Liver (tissue), 9 donors: Measurements from ENCODE around the gene FAM83G. TPM values are rescaled to one million over a fixed set of nuclear protein-coding genes. Genes with fewer than 3 reads are reported as not detected.

ENCODE experiments used
- DNase-seq: peaks from one replicate; pipeline ENCODE4 v3.0.0-alpha.2; 2017; ENCODE audit warnings: low spot score
- H3K27ac ChIP-seq, 2 donors: one replicate each; pipeline ENCODE4 v1.7.0; 2013; ENCODE audit warnings: inconsistent platforms in 2 of 2, low read length in 2 of 2, control low read depth in 1 of 2, low read depth in 1 of 2, mild to moderate bottlenecking in 1 of 2
- H3K27me3 ChIP-seq, 4 donors: one replicate each; pipeline versions ENCODE4 v1.6.1 to v1.7.0; 2013; ENCODE audit warnings: low read length in 3 of 4, inconsistent platforms in 1 of 4, mild to moderate bottlenecking in 1 of 4, moderate library complexity in 1 of 4; ENCODE audit not compliant: control insufficient read depth in 4 of 4, insufficient read depth in 4 of 4
- H3K36me3 ChIP-seq, 4 donors: one replicate each; pipeline versions ENCODE4 v1.6.1 to v1.7.0; 2013; ENCODE audit warnings: low read length in 3 of 4, mild to moderate bottlenecking in 3 of 4, low read depth in 1 of 4, moderate library complexity in 1 of 4; ENCODE audit not compliant: control insufficient read depth in 4 of 4, insufficient read depth in 3 of 4
- H3K4me1 ChIP-seq, 4 donors: one replicate each; pipeline versions ENCODE4 v1.6.1 to v1.7.0; 2013; ENCODE audit warnings: low read length in 3 of 4, mild to moderate bottlenecking in 3 of 4, moderate library complexity in 1 of 4; ENCODE audit not compliant: control insufficient read depth in 4 of 4, insufficient read depth in 4 of 4
- H3K4me3 ChIP-seq, 3 donors: one replicate each; pipeline versions ENCODE4 v1.6.1 to v1.7.0; 2013; ENCODE audit warnings: low read length in 3 of 3, control low read depth in 1 of 3, low read depth in 1 of 3, mild to moderate bottlenecking in 1 of 3
- H3K9ac ChIP-seq, 2 donors: one replicate each; pipeline ENCODE4 v1.7.0; 2013; ENCODE audit warnings: low read length in 2 of 2, mild to moderate bottlenecking in 2 of 2, moderate library complexity in 2 of 2, control low read depth in 1 of 2, low read depth in 1 of 2
- H3K9me3 ChIP-seq, 4 donors: one replicate each; pipeline versions ENCODE4 v1.6.1 to v1.7.0; 2013; ENCODE audit warnings: low read length in 3 of 4; ENCODE audit not compliant: control insufficient read depth in 4 of 4
- ATF3 ChIP-seq: IDR thresholded peaks from 2 replicates; pipeline ENCODE4 v1.6.1; 2016; ENCODE audit warnings: antibody characterized with exemption
- EGR1 ChIP-seq, 2 donors: IDR thresholded peaks; 2 replicates each; pipeline ENCODE4 v1.6.1; 2016 to 2018; ENCODE audit warnings: antibody characterized with exemption in 2 of 2, low read depth in 2 of 2
- FOXA1 ChIP-seq: IDR thresholded peaks from 2 replicates; pipeline ENCODE4 v1.6.1; 2016; ENCODE audit warnings: antibody characterized with exemption
- FOXA2 ChIP-seq: IDR thresholded peaks from 2 replicates; pipeline ENCODE4 v1.6.1; 2016; ENCODE audit warnings: antibody characterized with exemption
- GABPA ChIP-seq, 2 donors: IDR thresholded peaks in 1 of 2; conservative IDR thresholded peaks in 1 of 2; 2 replicates each; pipeline ENCODE4 v1.6.1; 2016; ENCODE audit warnings: antibody characterized with exemption in 2 of 2, mild to moderate bottlenecking in 1 of 2, moderate library complexity in 1 of 2
- HNF4A ChIP-seq, 2 donors: conservative IDR thresholded peaks; 2 replicates each; pipeline ENCODE4 v1.6.1; 2016; ENCODE audit warnings: antibody characterized with exemption in 2 of 2, mild to moderate bottlenecking in 2 of 2
- JUND ChIP-seq, 2 donors: IDR thresholded peaks; 2 replicates each; pipeline ENCODE4 v1.6.1; 2016; ENCODE audit warnings: antibody characterized with exemption in 2 of 2
- NR2F2 ChIP-seq: IDR thresholded peaks from 2 replicates; pipeline ENCODE4 v1.6.1; 2016; ENCODE audit warnings: antibody characterized with exemption
- RAD21 ChIP-seq, 2 donors: IDR thresholded peaks; 2 replicates each; pipeline ENCODE4 v1.6.1; 2016; ENCODE audit warnings: antibody characterized with exemption in 2 of 2, mild to moderate bottlenecking in 2 of 2
- RXRA ChIP-seq, 2 donors: IDR thresholded peaks; 2 replicates each; pipeline ENCODE4 v1.6.1; 2017 to 2018; ENCODE audit warnings: antibody characterized with exemption in 2 of 2, mild to moderate bottlenecking in 1 of 2
- SP1 ChIP-seq: IDR thresholded peaks from 2 replicates; pipeline ENCODE4 v1.6.1; 2018; ENCODE audit warnings: antibody characterized with exemption, mild to moderate bottlenecking
- TAF1 ChIP-seq: conservative IDR thresholded peaks from 2 replicates; pipeline ENCODE4 v1.6.1; 2016; ENCODE audit warnings: antibody characterized with exemption, mild to moderate bottlenecking
- YY1 ChIP-seq: IDR thresholded peaks from 2 replicates; pipeline ENCODE4 v1.6.1; 2016; ENCODE audit warnings: antibody characterized with exemption, mild to moderate bottlenecking
- WGBS: extraction: QIAGEN DNeasy Blood & Tissue Kit; methylation state at CpG from one replicate; pipeline ENCODE4 v1.1.7; 2013; 5-methylcytosine and 5-hydroxymethylcytosine counted together
- polyA plus RNA-seq, 2 donors: library from polyadenylated mRNA; stranded (reverse) in 1 of 2; unstranded in 1 of 2; fragments of 200-250 nt in 1 of 2; fragments of >200 nt in 1 of 2; fragmentation: Nextera tagmentation in 1 of 2; extraction: Ambion mirVana in 1 of 2; gene quantifications; one replicate each; pipeline versions ENCODE4 v1.2.1 to v1.2.3, GENCODE V29; 2013 to 2015
- total RNA-seq, 2 donors: library from RNA; depleted of rRNA; stranded (reverse); fragments of >200 nt; gene quantifications; one replicate each; pipeline ENCODE4 v1.2.3, GENCODE V29; 2014
- TF ChIP-seq, protein P1 (sequence below): IDR thresholded peaks from 2 replicates; pipeline ENCODE4 v1.6.1; 2016; ENCODE audit warnings: antibody characterized with exemption, mild to moderate bottlenecking
- TF ChIP-seq, protein P2 (sequence below): IDR thresholded peaks from 2 replicates; pipeline ENCODE4 v1.6.1; 2016; ENCODE audit warnings: antibody characterized with exemption
- TF ChIP-seq, protein P3 (sequence below): fragments of 150-350 bp; IDR thresholded peaks from 2 replicates; pipeline ENCODE4 v1.5.1; 2017; ENCODE audit warnings: improper control_type of control experiment, low read depth, low read length; ENCODE audit not compliant: missing input control
- donor health status: healthy.
- donor health status: healthy.
- donor health status: healthy.
- donor health status: healthy.
- donor health status: healthy.

Gene FAM83G
- total and polyA plus RNA-seq, 4 donors, result 5.2 to 25.0 (median 11.5) TPM

DNA sequence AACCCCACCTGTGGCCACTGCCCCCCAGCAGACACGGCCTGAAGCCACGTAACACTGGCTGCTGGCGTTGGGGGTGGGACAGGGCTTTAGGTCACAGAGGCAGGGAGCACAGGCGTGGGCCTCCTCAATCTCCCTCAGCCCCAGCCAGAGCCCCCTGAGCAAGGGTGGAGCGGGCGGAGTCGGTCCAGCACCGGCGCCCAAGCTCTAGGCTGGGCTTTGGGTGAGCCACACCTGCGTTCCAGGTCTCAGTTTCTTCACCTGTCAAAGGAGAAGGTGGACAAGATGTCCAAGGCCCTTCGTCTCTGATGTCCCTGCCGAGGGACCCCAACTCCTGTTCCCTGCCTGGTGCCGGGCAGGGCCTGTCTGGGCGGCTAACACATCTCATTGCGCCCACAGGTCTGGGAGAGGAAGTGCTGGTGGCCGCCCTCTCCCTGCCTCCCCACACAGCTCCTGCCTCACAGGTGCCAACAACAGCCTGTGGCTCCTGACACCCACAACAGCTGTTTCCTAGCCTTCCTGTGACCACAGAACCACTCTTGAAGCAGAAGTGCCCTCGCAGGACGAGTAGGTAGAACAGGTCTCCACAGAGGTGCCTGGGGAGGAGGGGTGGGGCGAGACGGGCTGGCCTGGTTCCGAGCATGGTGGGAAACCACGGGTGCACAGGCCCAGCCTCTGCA is 12.0 kb downstream of the FAM83G start:
- Histone ChIP-seq H3K36me3 (no peaks in the 10 kb centered on the region), H3K4me1 (peaks cover 16 to 68% (median 52%) of the 10 kb centered on the region in 4 donors), H3K27ac (no peak overlapping the region), H3K27me3 (no peaks in the 10 kb centered on the region), H3K4me3 (no peak overlapping the region), H3K9me3 (no peaks in the 10 kb centered on the region), H3K9ac (no peak overlapping the region)
- DNase-seq, result no peak
- 84% methylated on average over 22 of the region's 22 CpGs for WGBS
- no peak for TF ChIP-seq JUND (IDR thresholded peaks at IDR 0.05)

DNA sequence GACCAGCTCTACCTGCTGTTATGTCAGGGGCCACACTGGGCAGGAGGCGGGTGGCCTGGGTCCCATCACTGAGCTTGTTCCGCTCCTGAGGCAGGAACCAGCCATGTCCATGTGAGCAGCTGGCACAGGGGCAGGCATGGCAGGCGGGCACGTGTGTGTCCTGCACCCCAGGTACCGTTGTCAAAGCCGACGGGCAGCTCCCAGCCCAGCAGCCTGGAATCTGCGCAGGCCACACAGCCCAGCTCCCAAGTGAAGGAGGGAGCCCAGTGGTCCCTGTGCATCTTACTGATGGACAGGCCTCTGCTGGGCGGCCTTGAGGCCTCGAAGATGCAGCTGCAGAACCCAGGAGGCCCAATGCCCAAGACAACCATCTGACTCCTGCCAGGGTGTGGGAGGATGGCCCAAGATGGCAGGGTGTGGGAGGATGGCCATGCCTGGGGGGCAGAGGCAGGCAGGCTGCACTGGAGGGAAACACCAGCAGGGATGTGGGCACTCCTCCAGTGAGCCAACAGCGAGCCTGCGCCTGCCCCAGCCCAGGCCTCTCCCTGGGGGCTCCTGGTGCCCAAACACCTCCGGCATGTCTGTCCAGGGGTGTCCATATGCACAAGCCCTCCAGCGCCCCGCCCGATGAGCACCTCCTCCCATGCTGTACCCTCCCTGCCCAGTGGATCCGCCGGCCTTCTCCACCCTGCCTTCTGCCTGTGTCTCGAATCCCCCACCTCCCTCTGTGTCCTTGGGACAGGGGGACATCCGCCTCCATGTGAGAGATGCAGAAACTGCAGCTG is 12.8 kb downstream of the FAM83G start:
- Histone ChIP-seq H3K27ac (no peak overlapping the region), H3K4me1 (peaks cover 21 to 74% (median 57%) of the 10 kb centered on the region in 4 donors), H3K4me3 (no peak overlapping the region), H3K9ac (no peak overlapping the region), H3K36me3 (peaks cover 0 to 3% (median 0%) of the 10 kb centered on the region in 4 donors), H3K27me3 (no peaks in the 10 kb centered on the region), H3K9me3 (no peaks in the 10 kb centered on the region)
- 94% methylated on average over 20 of the region's 20 CpGs for WGBS
- TF ChIP-seq FOXA1 (no peak), RAD21 (IDR thresholded peaks at IDR 0.05) (no peak), JUND (IDR thresholded peaks at IDR 0.05) (no peak), GABPA (IDR thresholded peaks at IDR 0.05 in 1 of 2, conservative IDR thresholded peaks at IDR 0.05 in 1 of 2) (no peak), NR2F2 (no peak)
- TF ChIP-seq, protein P1, sequence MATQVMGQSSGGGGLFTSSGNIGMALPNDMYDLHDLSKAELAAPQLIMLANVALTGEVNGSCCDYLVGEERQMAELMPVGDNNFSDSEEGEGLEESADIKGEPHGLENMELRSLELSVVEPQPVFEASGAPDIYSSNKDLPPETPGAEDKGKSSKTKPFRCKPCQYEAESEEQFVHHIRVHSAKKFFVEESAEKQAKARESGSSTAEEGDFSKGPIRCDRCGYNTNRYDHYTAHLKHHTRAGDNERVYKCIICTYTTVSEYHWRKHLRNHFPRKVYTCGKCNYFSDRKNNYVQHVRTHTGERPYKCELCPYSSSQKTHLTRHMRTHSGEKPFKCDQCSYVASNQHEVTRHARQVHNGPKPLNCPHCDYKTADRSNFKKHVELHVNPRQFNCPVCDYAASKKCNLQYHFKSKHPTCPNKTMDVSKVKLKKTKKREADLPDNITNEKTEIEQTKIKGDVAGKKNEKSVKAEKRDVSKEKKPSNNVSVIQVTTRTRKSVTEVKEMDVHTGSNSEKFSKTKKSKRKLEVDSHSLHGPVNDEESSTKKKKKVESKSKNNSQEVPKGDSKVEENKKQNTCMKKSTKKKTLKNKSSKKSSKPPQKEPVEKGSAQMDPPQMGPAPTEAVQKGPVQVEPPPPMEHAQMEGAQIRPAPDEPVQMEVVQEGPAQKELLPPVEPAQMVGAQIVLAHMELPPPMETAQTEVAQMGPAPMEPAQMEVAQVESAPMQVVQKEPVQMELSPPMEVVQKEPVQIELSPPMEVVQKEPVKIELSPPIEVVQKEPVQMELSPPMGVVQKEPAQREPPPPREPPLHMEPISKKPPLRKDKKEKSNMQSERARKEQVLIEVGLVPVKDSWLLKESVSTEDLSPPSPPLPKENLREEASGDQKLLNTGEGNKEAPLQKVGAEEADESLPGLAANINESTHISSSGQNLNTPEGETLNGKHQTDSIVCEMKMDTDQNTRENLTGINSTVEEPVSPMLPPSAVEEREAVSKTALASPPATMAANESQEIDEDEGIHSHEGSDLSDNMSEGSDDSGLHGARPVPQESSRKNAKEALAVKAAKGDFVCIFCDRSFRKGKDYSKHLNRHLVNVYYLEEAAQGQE, result no peak
- TF ChIP-seq, protein P2, sequence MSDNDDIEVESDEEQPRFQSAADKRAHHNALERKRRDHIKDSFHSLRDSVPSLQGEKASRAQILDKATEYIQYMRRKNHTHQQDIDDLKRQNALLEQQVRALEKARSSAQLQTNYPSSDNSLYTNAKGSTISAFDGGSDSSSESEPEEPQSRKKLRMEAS, result no peak
- TF ChIP-seq, protein P3, sequence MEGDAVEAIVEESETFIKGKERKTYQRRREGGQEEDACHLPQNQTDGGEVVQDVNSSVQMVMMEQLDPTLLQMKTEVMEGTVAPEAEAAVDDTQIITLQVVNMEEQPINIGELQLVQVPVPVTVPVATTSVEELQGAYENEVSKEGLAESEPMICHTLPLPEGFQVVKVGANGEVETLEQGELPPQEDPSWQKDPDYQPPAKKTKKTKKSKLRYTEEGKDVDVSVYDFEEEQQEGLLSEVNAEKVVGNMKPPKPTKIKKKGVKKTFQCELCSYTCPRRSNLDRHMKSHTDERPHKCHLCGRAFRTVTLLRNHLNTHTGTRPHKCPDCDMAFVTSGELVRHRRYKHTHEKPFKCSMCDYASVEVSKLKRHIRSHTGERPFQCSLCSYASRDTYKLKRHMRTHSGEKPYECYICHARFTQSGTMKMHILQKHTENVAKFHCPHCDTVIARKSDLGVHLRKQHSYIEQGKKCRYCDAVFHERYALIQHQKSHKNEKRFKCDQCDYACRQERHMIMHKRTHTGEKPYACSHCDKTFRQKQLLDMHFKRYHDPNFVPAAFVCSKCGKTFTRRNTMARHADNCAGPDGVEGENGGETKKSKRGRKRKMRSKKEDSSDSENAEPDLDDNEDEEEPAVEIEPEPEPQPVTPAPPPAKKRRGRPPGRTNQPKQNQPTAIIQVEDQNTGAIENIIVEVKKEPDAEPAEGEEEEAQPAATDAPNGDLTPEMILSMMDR, result no peak
- DNase-seq, result no peak

GRCh38 chr17:18990331-18990730 is 14.2 kb downstream of the FAM83G start:
- H3K9ac ChIP-seq, result no peak overlapping the region
- WGBS, result 94% methylated on average over 6 of the region's 6 CpGs
- H3K36me3 ChIP-seq, result peaks cover 0 to 3% (median 0%) of the 10 kb centered on the region in 4 donors
- H3K4me1 ChIP-seq, result peaks cover 21 to 73% (median 52%) of the 10 kb centered on the region in 4 donors
- H3K9me3 ChIP-seq, result no peaks in the 10 kb centered on the region
- H3K27ac ChIP-seq, result peak overlapping the region in 1 of 2 donors; percentile 32
- H3K4me3 ChIP-seq, result no peak overlapping the region
- DNase-seq, result no peak
- H3K27me3 ChIP-seq, result no peaks in the 10 kb centered on the region
- TF ChIP-seq FOXA2 (no peak), NR2F2 (no peak), SP1 (no peak), ATF3 (no peak), FOXA1 (no peak), TAF1 (no peak), YY1 (no peak), HNF4A (conservative IDR thresholded peaks at IDR 0.05) (no peak), GABPA (IDR thresholded peaks at IDR 0.05 in 1 of 2, conservative IDR thresholded peaks at IDR 0.05 in 1 of 2) (no peak), EGR1 (IDR thresholded peaks at IDR 0.05; ENCODE audit: low read depth in 2 of 2) (no peak), RXRA (IDR thresholded peaks at IDR 0.05) (no peak), JUND (IDR thresholded peaks at IDR 0.05) (no peak)
- TF ChIP-seq, protein P1, result no peak
